HEK293 (cell line): ENCODE measurements around the gene ELL.

Experiments
- GLI4 ChIP-seq: fragments of 450-650 bp; formaldehyde crosslinking; IDR thresholded peaks from 2 replicates; pipeline ENCODE4 v1.5.1; 2016; ENCODE audit warnings: missing biosample characterization, missing genetic modification characterization
- MYNN ChIP-seq: fragments of 450-650 bp; formaldehyde crosslinking; IDR thresholded peaks from 2 replicates; pipeline ENCODE4 v1.5.1; 2016; ENCODE audit warnings: missing biosample characterization, missing genetic modification characterization, borderline replicate concordance
- ZNF416 ChIP-seq: fragments of 450-650 bp; formaldehyde crosslinking; IDR thresholded peaks from 2 replicates; pipeline ENCODE4 v1.5.1; 2016; ENCODE audit warnings: missing biosample characterization, missing genetic modification characterization
- ZNF561 ChIP-seq: fragments of 450-650 bp; IDR thresholded peaks from 2 replicates; pipeline ENCODE4 v1.5.1; 2018; ENCODE audit warnings: missing biosample characterization, missing genetic modification characterization, borderline replicate concordance
- ZNF623 ChIP-seq: fragments of 450-650 bp; formaldehyde crosslinking; IDR thresholded peaks from 2 replicates; pipeline ENCODE4 v1.5.1; 2016; ENCODE audit warnings: missing biosample characterization, missing genetic modification characterization
- TF ChIP-seq, protein P1 (sequence below): fragments of 450-650 bp; formaldehyde crosslinking; IDR thresholded peaks from 2 replicates; pipeline ENCODE4 v1.5.1; 2016; ENCODE audit warnings: missing biosample characterization, missing genetic modification characterization, borderline replicate concordance
- TF ChIP-seq, protein P2 (sequence below): fragments of 450-650 bp; formaldehyde crosslinking; IDR thresholded peaks from 2 replicates; pipeline ENCODE4 v1.5.1; 2016; ENCODE audit warnings: missing biosample characterization, missing genetic modification characterization

DNA sequence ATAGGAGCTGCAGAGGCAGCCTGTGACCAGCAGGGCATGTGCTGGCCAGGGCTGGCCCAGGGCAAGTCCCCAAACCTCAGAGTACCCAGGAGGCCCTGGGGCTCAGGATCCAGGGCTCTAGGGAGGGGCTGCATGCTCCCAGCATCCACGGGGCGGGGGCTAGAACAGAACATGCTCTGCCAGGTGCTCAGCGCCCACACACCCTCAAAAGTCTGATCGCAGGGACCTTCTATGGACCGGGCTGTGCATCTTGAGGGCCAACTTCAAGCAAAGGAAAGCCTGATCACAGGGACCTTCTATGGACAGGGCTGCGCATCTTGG is 33.5 kb downstream of the ELL start:
- TF ChIP-seq ZNF561 (no peak), GLI4 (tag by site-specific recombination) (no peak), ZNF416 (tag by site-specific recombination) (no peak), ZNF623 (tag by site-specific recombination) (no peak), MYNN (no peak)
- TF ChIP-seq, protein P1, sequence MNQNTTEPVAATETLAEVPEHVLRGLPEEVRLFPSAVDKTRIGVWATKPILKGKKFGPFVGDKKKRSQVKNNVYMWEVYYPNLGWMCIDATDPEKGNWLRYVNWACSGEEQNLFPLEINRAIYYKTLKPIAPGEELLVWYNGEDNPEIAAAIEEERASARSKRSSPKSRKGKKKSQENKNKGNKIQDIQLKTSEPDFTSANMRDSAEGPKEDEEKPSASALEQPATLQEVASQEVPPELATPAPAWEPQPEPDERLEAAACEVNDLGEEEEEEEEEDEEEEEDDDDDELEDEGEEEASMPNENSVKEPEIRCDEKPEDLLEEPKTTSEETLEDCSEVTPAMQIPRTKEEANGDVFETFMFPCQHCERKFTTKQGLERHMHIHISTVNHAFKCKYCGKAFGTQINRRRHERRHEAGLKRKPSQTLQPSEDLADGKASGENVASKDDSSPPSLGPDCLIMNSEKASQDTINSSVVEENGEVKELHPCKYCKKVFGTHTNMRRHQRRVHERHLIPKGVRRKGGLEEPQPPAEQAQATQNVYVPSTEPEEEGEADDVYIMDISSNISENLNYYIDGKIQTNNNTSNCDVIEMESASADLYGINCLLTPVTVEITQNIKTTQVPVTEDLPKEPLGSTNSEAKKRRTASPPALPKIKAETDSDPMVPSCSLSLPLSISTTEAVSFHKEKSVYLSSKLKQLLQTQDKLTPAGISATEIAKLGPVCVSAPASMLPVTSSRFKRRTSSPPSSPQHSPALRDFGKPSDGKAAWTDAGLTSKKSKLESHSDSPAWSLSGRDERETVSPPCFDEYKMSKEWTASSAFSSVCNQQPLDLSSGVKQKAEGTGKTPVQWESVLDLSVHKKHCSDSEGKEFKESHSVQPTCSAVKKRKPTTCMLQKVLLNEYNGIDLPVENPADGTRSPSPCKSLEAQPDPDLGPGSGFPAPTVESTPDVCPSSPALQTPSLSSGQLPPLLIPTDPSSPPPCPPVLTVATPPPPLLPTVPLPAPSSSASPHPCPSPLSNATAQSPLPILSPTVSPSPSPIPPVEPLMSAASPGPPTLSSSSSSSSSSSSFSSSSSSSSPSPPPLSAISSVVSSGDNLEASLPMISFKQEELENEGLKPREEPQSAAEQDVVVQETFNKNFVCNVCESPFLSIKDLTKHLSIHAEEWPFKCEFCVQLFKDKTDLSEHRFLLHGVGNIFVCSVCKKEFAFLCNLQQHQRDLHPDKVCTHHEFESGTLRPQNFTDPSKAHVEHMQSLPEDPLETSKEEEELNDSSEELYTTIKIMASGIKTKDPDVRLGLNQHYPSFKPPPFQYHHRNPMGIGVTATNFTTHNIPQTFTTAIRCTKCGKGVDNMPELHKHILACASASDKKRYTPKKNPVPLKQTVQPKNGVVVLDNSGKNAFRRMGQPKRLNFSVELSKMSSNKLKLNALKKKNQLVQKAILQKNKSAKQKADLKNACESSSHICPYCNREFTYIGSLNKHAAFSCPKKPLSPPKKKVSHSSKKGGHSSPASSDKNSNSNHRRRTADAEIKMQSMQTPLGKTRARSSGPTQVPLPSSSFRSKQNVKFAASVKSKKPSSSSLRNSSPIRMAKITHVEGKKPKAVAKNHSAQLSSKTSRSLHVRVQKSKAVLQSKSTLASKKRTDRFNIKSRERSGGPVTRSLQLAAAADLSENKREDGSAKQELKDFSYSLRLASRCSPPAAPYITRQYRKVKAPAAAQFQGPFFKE (tag by site-specific recombination), result no peak
- TF ChIP-seq, protein P2, sequence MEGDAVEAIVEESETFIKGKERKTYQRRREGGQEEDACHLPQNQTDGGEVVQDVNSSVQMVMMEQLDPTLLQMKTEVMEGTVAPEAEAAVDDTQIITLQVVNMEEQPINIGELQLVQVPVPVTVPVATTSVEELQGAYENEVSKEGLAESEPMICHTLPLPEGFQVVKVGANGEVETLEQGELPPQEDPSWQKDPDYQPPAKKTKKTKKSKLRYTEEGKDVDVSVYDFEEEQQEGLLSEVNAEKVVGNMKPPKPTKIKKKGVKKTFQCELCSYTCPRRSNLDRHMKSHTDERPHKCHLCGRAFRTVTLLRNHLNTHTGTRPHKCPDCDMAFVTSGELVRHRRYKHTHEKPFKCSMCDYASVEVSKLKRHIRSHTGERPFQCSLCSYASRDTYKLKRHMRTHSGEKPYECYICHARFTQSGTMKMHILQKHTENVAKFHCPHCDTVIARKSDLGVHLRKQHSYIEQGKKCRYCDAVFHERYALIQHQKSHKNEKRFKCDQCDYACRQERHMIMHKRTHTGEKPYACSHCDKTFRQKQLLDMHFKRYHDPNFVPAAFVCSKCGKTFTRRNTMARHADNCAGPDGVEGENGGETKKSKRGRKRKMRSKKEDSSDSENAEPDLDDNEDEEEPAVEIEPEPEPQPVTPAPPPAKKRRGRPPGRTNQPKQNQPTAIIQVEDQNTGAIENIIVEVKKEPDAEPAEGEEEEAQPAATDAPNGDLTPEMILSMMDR (tag by site-specific recombination), result no peak
